GM12878 (cell line): ENCODE results near the gene SMARCC2.
A peak's percentile ranks its signal among the peaks of the same experiment; 100 is the strongest.

Experiments
- BACH1 ChIP-seq: fragments of 450-650 bp; IDR thresholded peaks from 2 replicates; pipeline ENCODE4 v1.6.1; 2017; ENCODE audit warnings: mild to moderate bottlenecking, borderline replicate concordance
- CBFB ChIP-seq: IDR thresholded peaks from 2 replicates; pipeline ENCODE4 v1.6.1; 2016; ENCODE audit warnings: antibody characterized with exemption, low read depth
- CEBPB ChIP-seq, 2 experiments: fragments of 150-350 bp in 1 of 2; IDR thresholded peaks; 2 replicates each; pipeline ENCODE4 v1.6.1; 2012 to 2014; ENCODE audit warnings: low read depth in 2 of 2, low read length in 2 of 2, borderline replicate concordance in 1 of 2, inconsistent platforms in 1 of 2
- CTCF ChIP-seq, 3 experiments: IDR thresholded peaks in 2 of 3; conservative IDR thresholded peaks in 1 of 3; 2 replicates each; pipeline ENCODE4 v1.5.1; 2011; ENCODE audit warnings: low read depth in 3 of 3, low read length in 3 of 3, mild to moderate bottlenecking in 3 of 3, control low read depth in 2 of 3, moderate library complexity in 2 of 3, inconsistent platforms in 1 of 3, mixed read lengths in 1 of 3; ENCODE audit not compliant: control insufficient read depth in 2 of 3, insufficient read depth in 1 of 3; ENCODE audit errors: extremely low read depth in 1 of 3
- EZH2 ChIP-seq: IDR thresholded peaks from 2 replicates; pipeline ENCODE4 v1.6.1; 2012; ENCODE audit warnings: low read depth, mild to moderate bottlenecking, control low read depth, inconsistent platforms, low read length, borderline replicate concordance; ENCODE audit not compliant: control insufficient read depth
- GABPA ChIP-seq: IDR thresholded peaks from 2 replicates; pipeline ENCODE4 v1.6.1; 2014; ENCODE audit warnings: antibody characterized with exemption, low read depth, mild to moderate bottlenecking, inconsistent platforms
- JUNB ChIP-seq: IDR thresholded peaks from 2 replicates; pipeline ENCODE4 v1.6.1; 2016; ENCODE audit warnings: antibody characterized with exemption, mild to moderate bottlenecking
- NR2F1 ChIP-seq: fragments of 450-650 bp; conservative IDR thresholded peaks from 2 replicates; pipeline ENCODE4 v1.6.1; 2017; ENCODE audit warnings: mild to moderate bottlenecking
- POLR2AphosphoS5 ChIP-seq: IDR thresholded peaks from 2 replicates; pipeline ENCODE4 v1.6.1; 2011; ENCODE audit warnings: mild to moderate bottlenecking, low read length, inconsistent platforms
- SREBF2 ChIP-seq: IDR thresholded peaks from 2 replicates; pipeline ENCODE4 v1.6.1; 2012; ENCODE audit warnings: mild to moderate bottlenecking, low read length
- ZNF274 ChIP-seq: IDR thresholded peaks from one replicate; pipeline ENCODE4 v1.8.0; 2011; ENCODE audit not compliant: insufficient read length, insufficient read depth
- TF ChIP-seq, protein P1 (sequence below): IDR thresholded peaks from 2 replicates; pipeline ENCODE4 v1.6.1; 2011; ENCODE audit warnings: borderline replicate concordance, low read depth, mild to moderate bottlenecking, moderate library complexity, mixed read lengths, low read length; ENCODE audit not compliant: insufficient read depth; ENCODE audit errors: extremely low read length

DNA sequence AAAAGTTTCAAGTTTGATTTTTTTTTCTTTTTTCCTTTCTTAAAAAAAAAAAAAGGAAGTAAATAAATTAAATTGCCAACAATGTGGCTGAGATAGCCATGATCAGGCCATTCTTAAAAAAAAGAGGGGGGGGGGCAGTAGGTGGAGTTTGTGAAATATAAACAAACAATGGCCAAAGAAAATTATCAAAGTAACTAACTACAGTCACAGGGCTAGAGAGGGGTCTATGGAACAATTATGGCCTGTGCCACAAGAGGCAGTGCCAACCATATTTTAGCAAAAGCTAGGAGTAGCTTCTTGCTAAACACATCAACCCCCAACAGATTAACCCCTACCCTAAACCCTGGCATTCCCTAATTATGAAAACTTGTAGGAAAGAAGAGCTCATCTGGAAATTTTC lies 16.2 kb upstream of the SMARCC2 start:
- 0 out of 6 replicates have a peak, but pooled peaks of 1 of the 3 experiments have one; percentile 5 for TF ChIP-seq CTCF (IDR thresholded peaks at IDR 0.05 in 2 of 3, conservative IDR thresholded peaks at IDR 0.05 in 1 of 3; ENCODE audit: control insufficient read depth in 2 of 3, extremely low read depth in 1 of 3, insufficient read depth in 1 of 3, low read depth in 3 of 3, low read length in 3 of 3)
- TF ChIP-seq, protein P1, sequence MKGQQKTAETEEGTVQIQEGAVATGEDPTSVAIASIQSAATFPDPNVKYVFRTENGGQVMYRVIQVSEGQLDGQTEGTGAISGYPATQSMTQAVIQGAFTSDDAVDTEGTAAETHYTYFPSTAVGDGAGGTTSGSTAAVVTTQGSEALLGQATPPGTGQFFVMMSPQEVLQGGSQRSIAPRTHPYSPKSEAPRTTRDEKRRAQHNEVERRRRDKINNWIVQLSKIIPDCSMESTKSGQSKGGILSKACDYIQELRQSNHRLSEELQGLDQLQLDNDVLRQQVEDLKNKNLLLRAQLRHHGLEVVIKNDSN: no peak
- no peak for TF ChIP-seq ZNF274
- TF ChIP-seq BACH1: no peak
- TF ChIP-seq EZH2: no peak
- TF ChIP-seq SREBF2: no peak
- TF ChIP-seq GABPA: no peak
- no peak for TF ChIP-seq CEBPB (IDR thresholded peaks at IDR 0.05; ENCODE audit: borderline replicate concordance in 1 of 2, low read depth in 2 of 2, low read length in 2 of 2)
- no peak for TF ChIP-seq POLR2AphosphoS5
- TF ChIP-seq JUNB: no peak
- no peak for TF ChIP-seq NR2F1
- TF ChIP-seq CBFB: no peak
